Gastroesophageal sphincter (tissue), 4 donors: ENCODE results near the gene ROR2. TPM values are rescaled to one million over a fixed set of nuclear protein-coding genes. Genes with fewer than 3 reads are reported as not detected.

Source experiments
- ATAC-seq: fragments of 150-250 bp; one replicate; pipeline ENCODE4 v1.9.1; 2016; ENCODE audit warnings: mild to moderate bottlenecking, moderate library complexity
- H3K27ac ChIP-seq, 4 donors: fragments of 200-600 bp; sonication (generic) in 3 of 4; 1 replicate in 3 of 4; 2 replicates in 1 of 4; pipeline ENCODE4 v1.5.1; 2016 to 2019
- H3K27me3 ChIP-seq: fragments of 200-600 bp; sonication (generic); one replicate; pipeline ENCODE4 v1.5.1; 2019
- H3K36me3 ChIP-seq, 2 donors: fragments of 200-600 bp; sonication (generic); one replicate each; pipeline ENCODE4 v1.5.1; 2019; ENCODE audit warnings: control low read depth in 1 of 2
- H3K4me1 ChIP-seq, 3 donors: fragments of 200-600 bp; sonication (generic); 1 replicate in 2 of 3; 2 replicates in 1 of 3; pipeline ENCODE4 v1.5.1; 2016 to 2019; ENCODE audit warnings: control low read depth in 2 of 3
- H3K4me3 ChIP-seq, 2 donors: fragments of 200-600 bp; sonication (generic); one replicate each; pipeline ENCODE4 v1.5.1; 2019; ENCODE audit warnings: mild to moderate bottlenecking in 1 of 2, moderate library complexity in 1 of 2
- H3K9me3 ChIP-seq, 3 donors: fragments of 200-600 bp; sonication (generic); one replicate each; pipeline ENCODE4 v1.5.1; 2017 to 2019; ENCODE audit warnings: control low read depth in 2 of 3
- EP300 ChIP-seq: sonication (generic); formaldehyde crosslinking; IDR thresholded peaks from one replicate; pipeline ENCODE4 v1.6.1; 2017; ENCODE audit warnings: antibody characterized with exemption, mild to moderate bottlenecking
- POLR2A ChIP-seq, 2 donors: fragments of 450-650 bp; IDR thresholded peaks; one replicate each; pipeline ENCODE4 v1.6.1; 2017; ENCODE audit warnings: antibody characterized with exemption in 2 of 2, mild to moderate bottlenecking in 2 of 2, moderate library complexity in 1 of 2
- POLR2AphosphoS5 ChIP-seq: sonication (generic); formaldehyde crosslinking; IDR thresholded peaks from one replicate; pipeline ENCODE4 v1.6.1; 2017; ENCODE audit warnings: antibody characterized with exemption
- WGBS, 2 donors: methylation state at CpG; one replicate each; pipeline ENCODE4 v1.1.5; 2018; ENCODE audit warnings: low coverage in 1 of 2; 5-methylcytosine and 5-hydroxymethylcytosine counted together
- total RNA-seq, 4 donors: library from RNA; depleted of rRNA; stranded (reverse); fragments of >200 nt; gene quantifications; one replicate each; pipeline ENCODE4 v1.1.0, GENCODE V29; 2016
- TF ChIP-seq, protein P1 (sequence below), 4 experiments: fragments of 200-600 bp in 2 of 4; fragments of 450-650 bp in 2 of 4; sonication (generic) in 1 of 4; IDR thresholded peaks; one replicate each; pipeline ENCODE4 v1.5.1; 2017 to 2019; ENCODE audit warnings: antibody characterized with exemption in 4 of 4, mild to moderate bottlenecking in 2 of 4, moderate library complexity in 2 of 4

ROR2 gene
- total RNA-seq, 4 donors from 2014 or later = 40.8 to 69.1 (median 63.2) TPM

- no peaks in the 10 kb centered on the region for H3K9me3 ChIP-seq
- no peaks in the 10 kb centered on the region for H3K4me1 ChIP-seq
- TF ChIP-seq, protein P1, sequence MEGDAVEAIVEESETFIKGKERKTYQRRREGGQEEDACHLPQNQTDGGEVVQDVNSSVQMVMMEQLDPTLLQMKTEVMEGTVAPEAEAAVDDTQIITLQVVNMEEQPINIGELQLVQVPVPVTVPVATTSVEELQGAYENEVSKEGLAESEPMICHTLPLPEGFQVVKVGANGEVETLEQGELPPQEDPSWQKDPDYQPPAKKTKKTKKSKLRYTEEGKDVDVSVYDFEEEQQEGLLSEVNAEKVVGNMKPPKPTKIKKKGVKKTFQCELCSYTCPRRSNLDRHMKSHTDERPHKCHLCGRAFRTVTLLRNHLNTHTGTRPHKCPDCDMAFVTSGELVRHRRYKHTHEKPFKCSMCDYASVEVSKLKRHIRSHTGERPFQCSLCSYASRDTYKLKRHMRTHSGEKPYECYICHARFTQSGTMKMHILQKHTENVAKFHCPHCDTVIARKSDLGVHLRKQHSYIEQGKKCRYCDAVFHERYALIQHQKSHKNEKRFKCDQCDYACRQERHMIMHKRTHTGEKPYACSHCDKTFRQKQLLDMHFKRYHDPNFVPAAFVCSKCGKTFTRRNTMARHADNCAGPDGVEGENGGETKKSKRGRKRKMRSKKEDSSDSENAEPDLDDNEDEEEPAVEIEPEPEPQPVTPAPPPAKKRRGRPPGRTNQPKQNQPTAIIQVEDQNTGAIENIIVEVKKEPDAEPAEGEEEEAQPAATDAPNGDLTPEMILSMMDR (IDR thresholded peaks at IDR 0.05) = no peak
- TF ChIP-seq POLR2AphosphoS5 = no peak
- no peak for TF ChIP-seq EP300
- no peak for TF ChIP-seq POLR2A (IDR thresholded peaks at IDR 0.05)
- WGBS, 2 donors = 78 to 86% methylated on average over 1 to 2 of the region's 2 CpGs
- H3K27me3 ChIP-seq = no peaks in the 10 kb centered on the region
- H3K36me3 ChIP-seq = no peaks in the 10 kb centered on the region
- no peak overlapping the region for H3K27ac ChIP-seq
- no peak overlapping the region for H3K4me3 ChIP-seq
- no peak for ATAC-seq
These were observed 391.1 kb downstream of the ROR2 start for GRCh38 chr9:91558879-91559278.

DNA sequence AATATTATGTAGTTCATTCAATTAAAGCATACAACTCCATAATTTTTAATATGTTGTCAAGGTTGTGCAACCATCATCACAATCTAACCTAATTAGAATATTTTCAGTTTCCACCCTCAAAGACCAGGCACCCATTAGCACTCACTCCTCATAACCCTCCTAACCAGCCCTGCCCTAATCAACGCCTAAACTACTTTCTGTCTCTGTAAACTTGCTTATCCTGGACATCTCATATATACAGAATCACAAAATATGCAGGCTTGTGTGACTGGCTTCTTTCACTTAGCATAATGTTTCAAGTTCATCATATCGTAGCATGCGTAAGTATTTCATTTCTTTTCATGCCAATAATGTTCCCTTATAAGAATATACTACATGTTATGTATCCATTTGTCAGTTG is 391.6 kb downstream of the ROR2 start:
- Histone ChIP-seq H3K4me1 (no peaks in the 10 kb centered on the region), H3K27ac (no peak overlapping the region), H3K36me3 (no peaks in the 10 kb centered on the region), H3K9me3 (no peaks in the 10 kb centered on the region), H3K4me3 (no peak overlapping the region), H3K27me3 (no peaks in the 10 kb centered on the region)
- WGBS, 2 donors = 88 to 90% methylated on average over 3 of the region's 3 CpGs
- ATAC-seq = no peak
- TF ChIP-seq, protein P1 (IDR thresholded peaks at IDR 0.05) = no peak
- TF ChIP-seq POLR2AphosphoS5 (no peak), POLR2A (IDR thresholded peaks at IDR 0.05) (no peak), EP300 (no peak)

- TF ChIP-seq EP300 (no peak), POLR2A (IDR thresholded peaks at IDR 0.05) (no peak), POLR2AphosphoS5 (no peak)
- TF ChIP-seq, protein P1 (IDR thresholded peaks at IDR 0.05) = no peak
- H3K27me3 ChIP-seq = no peaks in the 10 kb centered on the region
- WGBS, 2 donors = 32 to 40% methylated on average over 2 of the region's 2 CpGs
- H3K4me3 ChIP-seq = no peak overlapping the region
- H3K27ac ChIP-seq = no peak overlapping the region
- H3K9me3 ChIP-seq = no peaks in the 10 kb centered on the region
- no peak for ATAC-seq
- no peaks in the 10 kb centered on the region for H3K4me1 ChIP-seq
- H3K36me3 ChIP-seq = no peaks in the 10 kb centered on the region
These were observed 392.7 kb downstream of the ROR2 start for GRCh38 chr9:91557327-91557726.

DNA sequence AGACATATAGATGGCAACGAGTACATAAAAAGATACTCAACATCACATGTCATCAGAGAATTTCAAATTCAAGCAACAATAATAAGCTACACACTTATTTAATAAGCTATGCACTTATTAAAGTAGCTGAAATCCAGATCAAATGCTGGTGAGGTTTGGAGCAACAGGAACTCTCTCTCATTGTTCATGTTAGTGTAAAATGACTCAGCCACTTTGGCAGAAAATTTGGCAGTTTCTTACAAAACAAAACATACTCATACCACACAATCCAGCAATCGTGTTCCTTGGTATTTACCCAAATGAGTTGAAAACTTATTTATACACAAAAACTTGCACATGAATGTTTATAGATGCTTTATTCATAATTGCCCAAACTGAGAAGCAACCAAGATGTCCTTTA is 394.9 kb downstream of the ROR2 start:
- ATAC-seq = no peak
- no peaks in the 10 kb centered on the region for H3K27me3 ChIP-seq
- H3K36me3 ChIP-seq = no peaks in the 10 kb centered on the region
- H3K9me3 ChIP-seq = no peaks in the 10 kb centered on the region
- H3K4me1 ChIP-seq = no peaks in the 10 kb centered on the region
- TF ChIP-seq, protein P1 (IDR thresholded peaks at IDR 0.05) = no peak
- TF ChIP-seq POLR2AphosphoS5 (no peak), POLR2A (IDR thresholded peaks at IDR 0.05) (no peak), EP300 (no peak)
- 67 to 70% methylated on average over 2 of the region's 2 CpGs for WGBS, 2 donors
- H3K27ac ChIP-seq = no peak overlapping the region
- H3K4me3 ChIP-seq = no peak overlapping the region

DNA sequence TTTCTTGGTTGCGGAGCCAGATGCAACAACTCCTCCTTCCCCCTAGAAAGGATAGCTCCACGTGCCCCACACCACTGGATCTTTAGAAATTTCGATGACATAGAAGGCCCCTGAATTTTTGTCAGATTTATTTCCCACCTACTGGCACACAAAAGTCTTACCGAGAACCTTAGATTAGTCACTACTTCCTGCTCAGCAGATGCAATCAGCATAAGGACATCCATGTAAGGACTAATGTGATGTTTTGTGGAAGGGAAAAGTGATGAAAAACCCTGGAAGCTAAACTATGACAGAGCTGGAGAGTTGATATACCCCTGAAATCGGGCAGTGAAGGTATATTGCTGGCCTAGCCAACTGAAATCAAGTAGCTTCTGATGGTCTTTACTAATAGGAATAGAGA is 400.9 kb downstream of the ROR2 start:
- H3K9me3 ChIP-seq = no peaks in the 10 kb centered on the region
- no peak overlapping the region for H3K27ac ChIP-seq
- no peaks in the 10 kb centered on the region for H3K36me3 ChIP-seq
- no peak for ATAC-seq
- no peak overlapping the region for H3K4me3 ChIP-seq
- H3K27me3 ChIP-seq = no peaks in the 10 kb centered on the region
- TF ChIP-seq EP300 (no peak), POLR2A (IDR thresholded peaks at IDR 0.05) (no peak)
- TF ChIP-seq, protein P1 (IDR thresholded peaks at IDR 0.05) = no peak
- H3K4me1 ChIP-seq = no peaks in the 10 kb centered on the region
- 77 to 80% methylated on average over 3 to 5 of the region's 5 CpGs for WGBS, 2 donors
